Mesenchymal stem cell (in vitro differentiated cells and primary cell): Measurements from ENCODE around the gene UBE2D2.

Experiments used
- DNase-seq: peaks from one replicate; pipeline ENCODE4 v3.0.0-alpha.2; 2013
- H2AFZ ChIP-seq: one replicate; pipeline ENCODE4 v1.6.1; 2013; ENCODE audit warnings: low read depth, mild to moderate bottlenecking, control low read depth, inconsistent platforms, low read length, moderate library complexity
- H2AK5ac ChIP-seq: 2 replicates; pipeline ENCODE4 v1.6.1; 2013; ENCODE audit warnings: low read length, moderate library complexity, mild to moderate bottlenecking, inconsistent platforms; ENCODE audit not compliant: severe bottlenecking
- H2BK120ac ChIP-seq: one replicate; pipeline ENCODE4 v1.6.1; 2013; ENCODE audit warnings: low read depth, mild to moderate bottlenecking, inconsistent platforms, low read length, moderate library complexity
- H2BK12ac ChIP-seq, 2 experiments: one replicate each; pipeline ENCODE4 v1.6.1; 2013; ENCODE audit warnings: inconsistent platforms in 2 of 2, low read length in 2 of 2, mild to moderate bottlenecking in 2 of 2, moderate library complexity in 2 of 2, control low read depth in 1 of 2
- H2BK15ac ChIP-seq: one replicate; pipeline ENCODE4 v1.6.1; 2013; ENCODE audit warnings: mild to moderate bottlenecking, low read depth, inconsistent platforms; ENCODE audit not compliant: poor library complexity, severe bottlenecking
- H2BK5ac ChIP-seq: 2 replicates; pipeline ENCODE4 v1.6.1; 2013; ENCODE audit warnings: low read depth, mild to moderate bottlenecking, low read length, control low read depth, inconsistent platforms; ENCODE audit not compliant: poor library complexity, severe bottlenecking
- H3K14ac ChIP-seq, 2 experiments: one replicate each; pipeline ENCODE4 v1.6.1; 2013; ENCODE audit warnings: inconsistent platforms in 2 of 2, low read length in 2 of 2, control low read depth in 1 of 2, mild to moderate bottlenecking in 1 of 2, moderate library complexity in 1 of 2
- H3K18ac ChIP-seq, 2 experiments: one replicate each; pipeline ENCODE4 v1.6.1; 2013; ENCODE audit warnings: inconsistent platforms in 2 of 2, low read length in 2 of 2, control low read depth in 1 of 2, low read depth in 1 of 2, mild to moderate bottlenecking in 1 of 2
- H3K23ac ChIP-seq, 2 experiments: one replicate each; pipeline ENCODE4 v1.6.1; 2013; ENCODE audit warnings: inconsistent platforms in 2 of 2, low read length in 2 of 2, mild to moderate bottlenecking in 2 of 2, moderate library complexity in 2 of 2, control low read depth in 1 of 2
- H3K27ac ChIP-seq: 2 replicates; pipeline ENCODE4 v1.5.1; 2013; ENCODE audit warnings: mild to moderate bottlenecking, moderate library complexity, low read length, control low read depth, inconsistent platforms; ENCODE audit not compliant: poor library complexity, severe bottlenecking
- H3K27me3 ChIP-seq, 2 experiments: 2 replicates each; pipeline versions ENCODE4 v1.6.1 to v1.7.0; 2013; ENCODE audit warnings: low read length in 2 of 2, mild to moderate bottlenecking in 2 of 2, moderate library complexity in 2 of 2, control low read depth in 1 of 2, inconsistent platforms in 1 of 2; ENCODE audit not compliant: control insufficient read depth in 1 of 2, insufficient read depth in 1 of 2
- H3K36me3 ChIP-seq, 2 experiments: 2 replicates each; pipeline versions ENCODE4 v1.6.1 to v1.7.0; 2013; ENCODE audit warnings: low read length in 2 of 2, control low read depth in 1 of 2, inconsistent platforms in 1 of 2, low read depth in 1 of 2, mild to moderate bottlenecking in 1 of 2; ENCODE audit not compliant: insufficient read depth in 2 of 2, control insufficient read depth in 1 of 2
- H3K4ac ChIP-seq, 2 experiments: one replicate each; pipeline ENCODE4 v1.6.1; 2013; ENCODE audit warnings: inconsistent platforms in 2 of 2, low read length in 2 of 2, mild to moderate bottlenecking in 2 of 2, moderate library complexity in 2 of 2, control low read depth in 1 of 2, low read depth in 1 of 2
- H3K4me1 ChIP-seq: 2 replicates; pipeline ENCODE4 v1.6.1; 2013; ENCODE audit warnings: low read depth, low read length, control low read depth; ENCODE audit not compliant: control insufficient read depth, insufficient read depth
- H3K4me2 ChIP-seq: 2 replicates; pipeline ENCODE4 v1.6.1; 2013; ENCODE audit warnings: low read length, mild to moderate bottlenecking, inconsistent platforms; ENCODE audit not compliant: poor library complexity, severe bottlenecking
- H3K4me3 ChIP-seq, 2 experiments: 2 replicates each; pipeline versions ENCODE4 v1.5.1 to v1.7.0; 2013; ENCODE audit warnings: low read length in 2 of 2, mild to moderate bottlenecking in 2 of 2, control low read depth in 1 of 2, low read depth in 1 of 2; ENCODE audit not compliant: insufficient read depth in 1 of 2
- H3K79me1 ChIP-seq: replicated peaks from 2 replicates; pipeline ENCODE4 v1.6.1; 2013; ENCODE audit warnings: mild to moderate bottlenecking, control low read depth, low read length, inconsistent platforms; ENCODE audit not compliant: poor library complexity, severe bottlenecking
- H3K9ac ChIP-seq: 2 replicates; pipeline ENCODE4 v1.7.0; 2013; ENCODE audit warnings: mild to moderate bottlenecking, low read length, moderate library complexity
- H3K9me3 ChIP-seq: 2 replicates; pipeline ENCODE4 v1.7.0; 2013; ENCODE audit warnings: mild to moderate bottlenecking, low read length; ENCODE audit not compliant: control insufficient read depth
- H4K8ac ChIP-seq: one replicate; pipeline ENCODE4 v1.6.1; 2013; ENCODE audit warnings: inconsistent platforms, mild to moderate bottlenecking, low read length, moderate library complexity
- H4K91ac ChIP-seq: one replicate; pipeline ENCODE4 v1.6.1; 2013; ENCODE audit warnings: mild to moderate bottlenecking, low read length, inconsistent platforms
- WGBS: methylation state at CpG from one replicate; pipeline ENCODE4 v1.1.7; 2013; ENCODE audit warnings: mixed read lengths; 5-methylcytosine and 5-hydroxymethylcytosine counted together

The UBE2D2 gene

DNA sequence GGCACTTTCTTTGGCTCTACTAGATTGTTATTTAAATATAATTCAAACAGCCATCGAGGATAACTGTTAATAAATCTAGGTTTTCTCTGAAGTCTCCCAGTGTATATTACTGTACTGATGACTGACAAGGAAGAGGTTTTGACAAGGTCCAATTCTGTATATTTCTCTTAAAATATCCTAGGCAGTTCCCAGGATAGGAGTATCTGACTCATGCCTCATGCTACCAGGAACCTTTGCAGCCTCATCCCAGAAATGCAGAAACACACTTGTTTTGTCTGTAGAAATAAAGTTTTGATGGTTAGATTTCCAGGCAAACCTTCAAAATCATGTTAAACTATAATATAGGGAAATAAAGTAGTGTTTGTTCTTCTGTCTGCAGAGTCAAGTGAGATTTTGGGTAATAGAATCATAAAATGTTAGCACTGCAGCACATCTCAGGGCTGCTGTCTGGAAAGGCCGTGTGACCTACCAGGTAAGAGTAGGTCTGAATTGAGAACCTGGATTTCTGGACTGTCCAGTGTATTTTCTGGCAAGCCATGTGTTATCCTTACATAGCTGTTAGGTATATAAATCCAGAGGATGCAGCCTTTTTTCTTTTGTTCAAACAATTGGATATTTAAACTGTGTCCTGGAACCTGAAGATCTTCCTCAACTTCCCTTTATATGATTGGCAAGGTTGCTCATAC, 8.3 kb downstream of the UBE2D2 start:
- H3K4me2 ChIP-seq: no peak overlapping the region
- H3K79me1 ChIP-seq: no peaks in the 10 kb centered on the region
- peak overlapping the region; percentile 5 for H3K9ac ChIP-seq
- no peak overlapping the region for H3K4ac ChIP-seq
- no peaks in the 10 kb centered on the region for H3K9me3 ChIP-seq
- H3K4me3 ChIP-seq: no peak overlapping the region
- H4K91ac ChIP-seq: no peak overlapping the region
- WGBS: 100% methylated on average over 1 of the region's 2 CpGs
- peak overlapping the region; percentile 28 for H3K27ac ChIP-seq
- no peak overlapping the region for H2AFZ ChIP-seq
- no peak overlapping the region for H2BK15ac ChIP-seq
- peaks cover 14 to 19% of the 10 kb centered on the region in 2 experiments for H3K36me3 ChIP-seq
- no peak overlapping the region for H3K23ac ChIP-seq
- no peak overlapping the region for H2AK5ac ChIP-seq
- H4K8ac ChIP-seq: no peak overlapping the region
- H3K14ac ChIP-seq: no peak overlapping the region
- H2BK120ac ChIP-seq: no peak overlapping the region
- no peak overlapping the region for H3K18ac ChIP-seq
- no peak overlapping the region for H2BK12ac ChIP-seq
- no peak overlapping the region for H2BK5ac ChIP-seq
- H3K27me3 ChIP-seq: no peaks in the 10 kb centered on the region
- no peak for DNase-seq
- H3K4me1 ChIP-seq: peaks cover 11% of the 10 kb centered on the region

DNA sequence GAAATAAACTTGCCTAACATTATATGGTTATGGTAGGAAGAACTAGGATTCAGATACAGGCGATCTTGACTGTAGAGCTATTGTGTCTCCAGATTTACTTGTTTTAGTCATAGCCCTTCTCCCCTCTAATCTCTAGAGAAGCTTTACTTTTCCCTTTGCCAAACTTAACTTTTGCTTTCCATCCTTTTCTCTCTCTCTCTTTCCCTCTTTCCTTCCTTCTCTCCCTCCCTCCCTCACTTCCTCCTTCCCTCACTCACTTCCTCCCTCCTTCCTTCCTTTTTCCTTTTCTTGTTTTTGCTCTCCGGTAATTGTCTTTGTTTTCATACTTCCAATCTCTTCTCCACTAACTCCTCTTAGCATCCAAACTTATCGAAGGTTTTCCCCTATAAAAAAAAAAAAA, 10.4 kb downstream of the UBE2D2 start:
- H4K91ac ChIP-seq: no peak overlapping the region
- H3K4me1 ChIP-seq: peaks cover 7% of the 10 kb centered on the region
- no peak overlapping the region for H3K14ac ChIP-seq
- no peaks in the 10 kb centered on the region for H3K27me3 ChIP-seq
- H2AK5ac ChIP-seq: no peak overlapping the region
- no peak overlapping the region for H2AFZ ChIP-seq
- no peak overlapping the region for H2BK12ac ChIP-seq
- H3K18ac ChIP-seq: no peak overlapping the region
- no peak overlapping the region for H3K4me2 ChIP-seq
- H3K36me3 ChIP-seq: peaks cover 17% of the 10 kb centered on the region in 2 experiments
- H2BK15ac ChIP-seq: no peak overlapping the region
- H2BK120ac ChIP-seq: no peak overlapping the region
- no peaks in the 10 kb centered on the region for H3K79me1 ChIP-seq
- H3K9ac ChIP-seq: no peak overlapping the region
- WGBS: 96% methylated on average over 3 of the region's 3 CpGs
- no peak overlapping the region for H4K8ac ChIP-seq
- H3K4me3 ChIP-seq: no peak overlapping the region
- no peaks in the 10 kb centered on the region for H3K9me3 ChIP-seq
- no peak overlapping the region for H3K27ac ChIP-seq
- no peak for DNase-seq
- no peak overlapping the region for H2BK5ac ChIP-seq
- H3K4ac ChIP-seq: no peak overlapping the region
- H3K23ac ChIP-seq: no peak overlapping the region

DNA sequence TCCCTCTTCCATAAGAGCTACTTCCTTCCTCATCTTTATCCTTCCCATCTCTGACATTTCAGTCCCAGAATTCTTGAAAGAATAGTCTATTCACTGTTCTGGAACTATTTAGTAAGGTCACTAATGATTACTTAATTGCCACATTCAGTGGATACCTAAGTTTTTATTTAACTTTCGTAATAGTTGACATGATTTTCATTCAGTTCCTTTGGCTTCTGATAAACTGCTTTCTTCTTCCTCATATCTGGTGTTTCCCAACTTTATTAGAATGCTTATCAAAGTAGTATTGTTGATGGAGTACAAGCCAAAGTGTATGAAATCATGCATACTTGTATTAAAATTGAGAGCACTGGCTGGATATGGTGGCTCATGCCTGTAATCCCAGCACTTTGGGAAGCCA, 10.8 kb downstream of the UBE2D2 start:
- no peak for DNase-seq
- Histone ChIP-seq H3K36me3 (peaks cover 16 to 17% of the 10 kb centered on the region in 2 experiments), H3K79me1 (no peaks in the 10 kb centered on the region), H4K91ac (no peak overlapping the region), H2AK5ac (no peak overlapping the region), H3K14ac (no peak overlapping the region), H2BK120ac (no peak overlapping the region), H3K9ac (no peak overlapping the region), H2BK12ac (no peak overlapping the region), H2AFZ (no peak overlapping the region), H3K18ac (no peak overlapping the region), H2BK5ac (no peak overlapping the region), H3K4me3 (no peak overlapping the region), H4K8ac (no peak overlapping the region), H3K9me3 (no peaks in the 10 kb centered on the region), H3K27me3 (no peaks in the 10 kb centered on the region), H3K4me1 (peaks cover 7% of the 10 kb centered on the region), H3K23ac (no peak overlapping the region), H3K4me2 (no peak overlapping the region), H2BK15ac (no peak overlapping the region), H3K4ac (no peak overlapping the region), H3K27ac (no peak overlapping the region)
- no CpG with 5 or more reads among the region's 1 CpG for WGBS

DNA sequence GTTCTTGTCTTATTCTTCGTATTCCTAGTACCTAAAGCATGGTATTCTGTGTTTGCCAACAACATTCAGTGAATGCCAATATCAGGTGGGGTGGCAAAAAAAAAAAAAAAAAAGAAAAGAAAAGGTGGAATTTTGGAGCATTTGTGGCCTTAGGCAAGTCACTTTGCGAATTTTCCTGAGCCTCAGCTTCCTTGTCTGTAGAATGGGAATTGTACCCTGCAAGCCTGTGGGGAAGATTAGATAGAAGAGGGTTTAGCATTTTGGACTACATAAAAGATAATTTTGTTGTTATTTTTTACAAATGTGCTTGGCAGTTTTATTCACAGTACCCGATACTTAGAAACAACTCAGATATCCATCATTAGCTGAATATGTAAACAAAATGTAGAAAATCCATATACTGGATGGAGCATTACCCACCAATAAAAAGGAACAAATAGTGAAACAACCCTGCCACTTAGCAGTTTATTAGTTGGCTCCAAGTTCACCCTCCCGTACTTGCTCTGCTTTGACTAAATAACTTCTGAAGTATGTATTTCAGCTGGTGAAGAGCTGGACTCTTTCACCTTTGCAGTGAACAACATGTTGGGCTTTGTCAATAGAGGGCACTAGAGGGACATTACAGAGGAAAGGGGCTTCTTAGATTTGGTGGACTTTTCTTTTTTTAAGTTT, 13.6 kb downstream of the UBE2D2 start:
- Histone ChIP-seq H2AK5ac (no peak overlapping the region), H2BK5ac (no peak overlapping the region), H2BK120ac (no peak overlapping the region), H3K4me1 (peaks cover 8% of the 10 kb centered on the region), H3K4me3 (no peak overlapping the region), H3K36me3 (peaks cover 9 to 13% of the 10 kb centered on the region in 2 experiments), H2AFZ (no peak overlapping the region), H3K27me3 (no peaks in the 10 kb centered on the region), H3K23ac (no peak overlapping the region), H4K8ac (no peak overlapping the region), H2BK15ac (no peak overlapping the region), H3K4me2 (no peak overlapping the region), H3K14ac (no peak overlapping the region), H2BK12ac (no peak overlapping the region), H3K4ac (no peak overlapping the region), H3K27ac (no peak overlapping the region), H3K18ac (no peak overlapping the region), H3K79me1 (no peaks in the 10 kb centered on the region), H3K9me3 (no peaks in the 10 kb centered on the region), H3K9ac (peak overlapping the region; percentile 13), H4K91ac (no peak overlapping the region)
- WGBS: 96% methylated on average over 4 of the region's 4 CpGs
- DNase-seq: peak; percentile 62
